ENCODE data around the gene SHLD3. TPM values are rescaled to one million over a fixed set of nuclear protein-coding genes. Genes with fewer than 3 reads are reported as not detected.
"Not testable (repeated sequence)": the region's sequence is repeated elsewhere in the genome, so short reads cannot be mapped to it uniquely, and the experiment has no call there.

The SHLD3 gene
- total RNA-seq, 2 experiments from 2014 or later: 4.3 to 5.2 TPM

DNA sequence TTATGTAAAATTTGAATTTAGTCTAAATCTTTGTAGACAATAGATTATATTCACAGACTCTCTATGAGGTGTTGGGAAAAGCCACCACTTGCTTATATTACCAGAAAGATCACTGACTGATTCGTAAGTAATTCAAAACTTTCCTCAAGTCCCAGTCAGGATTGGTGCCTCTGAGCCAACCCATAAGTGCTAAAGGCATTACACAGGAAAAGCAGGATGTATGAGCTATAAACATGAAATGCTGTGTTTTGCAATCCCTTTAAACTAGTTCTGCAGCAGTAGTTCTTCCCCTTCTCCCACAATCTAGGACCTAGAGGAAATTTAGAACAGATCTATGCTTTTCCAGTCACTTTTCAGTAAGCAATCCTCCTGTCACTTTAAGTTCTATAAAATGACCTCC is 48.0 kb downstream of the SHLD3 start:
- Histone ChIP-seq H3K9me3 (ENCODE audit: low read length) (no peaks in the 10 kb centered on the region), H3K9me2 (ENCODE audit: insufficient read depth, low read length) (no peaks in the 10 kb centered on the region), H3K79me2 (ENCODE audit: insufficient read depth, low read depth, low read length) (no peaks in the 10 kb centered on the region), H3K4me1 (ENCODE audit: insufficient read depth, low read length, poor library complexity, severe bottlenecking) (no peaks in the 10 kb centered on the region), H3K4me2 (ENCODE audit: low read length) (no peak overlapping the region), H2AFZ (ENCODE audit: low read length) (no peak overlapping the region), H4K20me1 (ENCODE audit: insufficient read depth, low read length) (no peaks in the 10 kb centered on the region), H3K4me3 (ENCODE audit: low read depth, low read length, poor library complexity, severe bottlenecking) (no peak overlapping the region), H3K27ac (ENCODE audit: low read depth, low read length, poor library complexity, severe bottlenecking) (no peak overlapping the region), H3K36me3 (ENCODE audit: insufficient read depth, low read length) (peaks cover 36% of the 10 kb centered on the region)
- BruUV-seq (replicated peaks): no TSS peak
- ChIA-PET POLR2A (interaction anchor here (0.7 to 1.0 kb wide), 2 partner anchors 9 to 854 kb away, joined by 3 read pairs; no protein-coding TSS in a partner anchor), CTCF (ENCODE audit: unreplicated experiment) (no interaction called here)
- intact Hi-C loops (cut with micrococcal nuclease; ENCODE audit: unreplicated experiment): no loop called here
- TF ChIP-seq, protein P1, sequence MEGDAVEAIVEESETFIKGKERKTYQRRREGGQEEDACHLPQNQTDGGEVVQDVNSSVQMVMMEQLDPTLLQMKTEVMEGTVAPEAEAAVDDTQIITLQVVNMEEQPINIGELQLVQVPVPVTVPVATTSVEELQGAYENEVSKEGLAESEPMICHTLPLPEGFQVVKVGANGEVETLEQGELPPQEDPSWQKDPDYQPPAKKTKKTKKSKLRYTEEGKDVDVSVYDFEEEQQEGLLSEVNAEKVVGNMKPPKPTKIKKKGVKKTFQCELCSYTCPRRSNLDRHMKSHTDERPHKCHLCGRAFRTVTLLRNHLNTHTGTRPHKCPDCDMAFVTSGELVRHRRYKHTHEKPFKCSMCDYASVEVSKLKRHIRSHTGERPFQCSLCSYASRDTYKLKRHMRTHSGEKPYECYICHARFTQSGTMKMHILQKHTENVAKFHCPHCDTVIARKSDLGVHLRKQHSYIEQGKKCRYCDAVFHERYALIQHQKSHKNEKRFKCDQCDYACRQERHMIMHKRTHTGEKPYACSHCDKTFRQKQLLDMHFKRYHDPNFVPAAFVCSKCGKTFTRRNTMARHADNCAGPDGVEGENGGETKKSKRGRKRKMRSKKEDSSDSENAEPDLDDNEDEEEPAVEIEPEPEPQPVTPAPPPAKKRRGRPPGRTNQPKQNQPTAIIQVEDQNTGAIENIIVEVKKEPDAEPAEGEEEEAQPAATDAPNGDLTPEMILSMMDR (conservative IDR thresholded peaks at IDR 0.05; ENCODE audit: low read length): no peak
- no peak for TF ChIP-seq EZH2phosphoT487 (IDR thresholded peaks at IDR 0.05; ENCODE audit: borderline replicate concordance, low read depth, low read length)
- no peak for DNase-seq (ENCODE audit: low spot score)

DNA sequence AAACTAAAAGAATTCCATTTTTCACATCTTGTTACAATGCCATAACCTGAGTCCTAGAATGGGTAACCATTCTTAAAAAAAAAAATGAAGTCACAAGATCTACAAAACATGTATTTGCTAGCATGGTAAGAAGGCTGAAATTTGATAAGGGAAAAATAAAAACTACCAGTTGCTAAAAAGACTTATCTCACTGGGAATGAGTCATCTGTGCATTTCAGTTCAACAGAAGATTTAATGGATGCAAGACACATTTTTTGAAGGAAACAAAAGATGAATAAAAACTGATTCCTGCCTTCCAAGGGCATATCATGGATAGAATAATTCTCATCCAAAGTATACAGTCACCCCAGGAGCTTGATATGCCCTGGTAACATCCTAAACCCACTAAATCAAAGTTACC is 49.9 kb downstream of the SHLD3 start:
- TF ChIP-seq EZH2phosphoT487 (IDR thresholded peaks at IDR 0.05; ENCODE audit: borderline replicate concordance, low read depth, low read length): no peak
- TF ChIP-seq, protein P1 (conservative IDR thresholded peaks at IDR 0.05; ENCODE audit: low read length): no peak
- CTCF ChIA-PET (ENCODE audit: unreplicated experiment): interaction anchor here (0.5 kb wide), 1 partner anchor 258 kb away, joined by 4 read pairs; no protein-coding TSS in a partner anchor
- intact Hi-C loops (cut with micrococcal nuclease; ENCODE audit: unreplicated experiment): no loop called here
- no TSS peak for BruUV-seq (replicated peaks)
- DNase-seq (ENCODE audit: low spot score): no peak
- H3K4me1 ChIP-seq (ENCODE audit: insufficient read depth, low read length, poor library complexity, severe bottlenecking): no peaks in the 10 kb centered on the region
- no peaks in the 10 kb centered on the region for H3K79me2 ChIP-seq (ENCODE audit: insufficient read depth, low read depth, low read length)
- POLR2A ChIA-PET: interaction anchor here (1.0 kb wide), 1 partner anchor 30 kb away, joined by 3 read pairs; no protein-coding TSS in a partner anchor
- H3K27ac ChIP-seq (ENCODE audit: low read depth, low read length, poor library complexity, severe bottlenecking): no peak overlapping the region
- no peak overlapping the region for H3K4me2 ChIP-seq (ENCODE audit: low read length)
- H3K9me2 ChIP-seq (ENCODE audit: insufficient read depth, low read length): no peaks in the 10 kb centered on the region
- peaks cover 40% of the 10 kb centered on the region for H3K36me3 ChIP-seq (ENCODE audit: insufficient read depth, low read length)
- no peaks in the 10 kb centered on the region for H3K9me3 ChIP-seq (ENCODE audit: low read length)
- H2AFZ ChIP-seq (ENCODE audit: low read length): no peak overlapping the region
- H3K4me3 ChIP-seq (ENCODE audit: low read depth, low read length, poor library complexity, severe bottlenecking): no peak overlapping the region
- no peaks in the 10 kb centered on the region for H4K20me1 ChIP-seq (ENCODE audit: insufficient read depth, low read length)

DNA sequence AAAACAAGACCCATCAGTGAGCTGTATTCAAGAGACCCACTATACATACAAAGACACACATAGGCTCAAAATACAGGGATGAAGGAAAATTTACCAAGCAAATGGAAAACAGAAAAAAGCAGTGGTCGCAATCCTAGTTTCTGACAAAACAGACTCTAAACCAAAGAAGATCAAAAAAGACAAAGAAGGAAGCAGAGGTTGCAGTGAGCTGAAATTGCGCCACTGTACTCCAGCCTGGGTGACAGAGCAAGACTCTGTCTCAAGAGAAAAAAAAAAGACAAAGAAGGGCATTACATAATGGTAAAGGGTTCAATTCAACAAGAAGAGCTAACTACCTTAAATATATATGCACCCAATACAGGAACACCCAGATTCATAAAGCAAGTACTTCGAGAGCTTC is 51.2 kb downstream of the SHLD3 start:
- H4K20me1 ChIP-seq (ENCODE audit: insufficient read depth, low read length); H3K4me2 ChIP-seq (ENCODE audit: low read length); CTCF ChIA-PET (ENCODE audit: unreplicated experiment); H3K4me3 ChIP-seq (ENCODE audit: low read depth, low read length, poor library complexity, severe bottlenecking); BruUV-seq (replicated peaks); H3K27ac ChIP-seq (ENCODE audit: low read depth, low read length, poor library complexity, severe bottlenecking); intact Hi-C loops (cut with micrococcal nuclease; ENCODE audit: unreplicated experiment); H2AFZ ChIP-seq (ENCODE audit: low read length); H3K4me1 ChIP-seq (ENCODE audit: insufficient read depth, low read length, poor library complexity, severe bottlenecking); DNase-seq (ENCODE audit: low spot score); H3K9me2 ChIP-seq (ENCODE audit: insufficient read depth, low read length); H3K9me3 ChIP-seq (ENCODE audit: low read length); H3K79me2 ChIP-seq (ENCODE audit: insufficient read depth, low read depth, low read length): not testable (repeated sequence)
- H3K36me3 ChIP-seq (ENCODE audit: insufficient read depth, low read length): peaks cover 40% of the 10 kb centered on the region
- POLR2A ChIA-PET: interaction anchor here (1.1 to 1.8 kb wide), 3 partner anchors 10 to 45 kb away, joined by 3 to 5 read pairs (median 5); no protein-coding TSS in a partner anchor

Small RNA genes lying within 50 kb of the gene (small RNA-seq; reads per million reads assigned to genes)
- gene RNU6-540P: not detected

Other genes starting within 250 kb of the SHLD3 start
- gene ADAMTS6, start 143.1 kb upstream of the SHLD3 start, total RNA-seq (2014; rRNA removed; shearing (Covaris generic)): 18.1 and 23.0 TPM in 2 replicates
- 13.9 and 14.3 TPM in 2 replicates for gene ADAMTS6, start 143.1 kb upstream of the SHLD3 start, total RNA-seq (2022)
- 52.6 and 62.4 TPM in 2 replicates for gene CENPK, start 61.9 kb upstream of the SHLD3 start, total RNA-seq (2014; rRNA removed; shearing (Covaris generic))
- gene CENPK, start 61.9 kb upstream of the SHLD3 start, total RNA-seq (2022): 90.0 and 104 TPM in 2 replicates
- 51.5 and 67.6 TPM in 2 replicates for gene PPWD1, start 61.7 kb upstream of the SHLD3 start, total RNA-seq (2014; rRNA removed; shearing (Covaris generic))
- gene PPWD1, start 61.7 kb upstream of the SHLD3 start, total RNA-seq (2022): 54.3 and 57.4 TPM in 2 replicates
- gene TRIM23, start 694 bp upstream of the SHLD3 start, total RNA-seq (2014; rRNA removed; shearing (Covaris generic)): 10.6 and 13.6 TPM in 2 replicates
- 10.0 and 13.0 TPM in 2 replicates for gene TRIM23, start 694 bp upstream of the SHLD3 start, total RNA-seq (2022)
- gene TRAPPC13, start within 50 bp of the SHLD3 start, total RNA-seq (2014; rRNA removed; shearing (Covaris generic)): 13.2 and 13.9 TPM in 2 replicates
- 24.1 and 25.4 TPM in 2 replicates for gene TRAPPC13, start within 50 bp of the SHLD3 start, total RNA-seq (2022)
- 3.6 and 4.3 TPM in 2 replicates for gene SGTB, start 97.1 kb downstream of the SHLD3 start, total RNA-seq (2014; rRNA removed; shearing (Covaris generic))
- gene SGTB, start 97.1 kb downstream of the SHLD3 start, total RNA-seq (2022): 8.4 and 8.7 TPM in 2 replicates
- 11.9 and 14.9 TPM in 2 replicates for gene NLN, start 97.2 kb downstream of the SHLD3 start, total RNA-seq (2014; rRNA removed; shearing (Covaris generic))
- gene NLN, start 97.2 kb downstream of the SHLD3 start, total RNA-seq (2022): 17.7 and 26.0 TPM in 2 replicates

Data from OCI-LY7 (cell line).